Transverse colon (tissue), 3 donors: ENCODE measurements around the gene GSG1.

Source experiments
- POLR2A ChIP-seq: fragments of 450-650 bp; IDR thresholded peaks from one replicate; pipeline ENCODE4 v1.6.1; 2016; ENCODE audit warnings: antibody characterized with exemption, mild to moderate bottlenecking, moderate library complexity
- TF ChIP-seq, protein P1 (sequence below), 5 experiments: fragments of 200-600 bp in 3 of 5; fragments of 450-650 bp in 2 of 5; sonication (generic) in 3 of 5; IDR thresholded peaks; 1 replicate in 2 of 5; 2 replicates in 3 of 5; pipeline ENCODE4 v1.5.1; 2016 to 2017; ENCODE audit warnings: antibody characterized with exemption in 5 of 5, inconsistent platforms in 3 of 5, mild to moderate bottlenecking in 2 of 5, moderate library complexity in 1 of 5

DNA sequence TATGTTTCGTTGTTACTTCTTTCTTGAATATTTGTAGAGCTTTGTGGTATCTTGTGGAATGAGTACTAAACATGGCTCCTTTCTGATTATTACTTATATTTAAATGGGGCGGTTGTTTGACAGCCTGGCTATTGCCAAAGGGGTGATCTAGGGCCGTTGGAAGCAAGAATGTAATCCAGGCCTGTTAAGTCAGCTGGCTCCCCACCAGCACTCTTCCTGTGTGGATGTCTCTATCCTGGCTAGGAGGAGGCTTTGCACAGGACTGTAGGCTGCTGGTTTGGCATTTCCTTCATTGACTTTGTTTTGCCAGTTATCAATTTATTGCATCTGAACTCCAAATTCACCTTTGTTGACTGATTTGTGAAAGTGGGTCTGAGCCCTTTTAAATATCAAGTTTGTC is 53.7 kb downstream of the GSG1 start:
- TF ChIP-seq, protein P1, sequence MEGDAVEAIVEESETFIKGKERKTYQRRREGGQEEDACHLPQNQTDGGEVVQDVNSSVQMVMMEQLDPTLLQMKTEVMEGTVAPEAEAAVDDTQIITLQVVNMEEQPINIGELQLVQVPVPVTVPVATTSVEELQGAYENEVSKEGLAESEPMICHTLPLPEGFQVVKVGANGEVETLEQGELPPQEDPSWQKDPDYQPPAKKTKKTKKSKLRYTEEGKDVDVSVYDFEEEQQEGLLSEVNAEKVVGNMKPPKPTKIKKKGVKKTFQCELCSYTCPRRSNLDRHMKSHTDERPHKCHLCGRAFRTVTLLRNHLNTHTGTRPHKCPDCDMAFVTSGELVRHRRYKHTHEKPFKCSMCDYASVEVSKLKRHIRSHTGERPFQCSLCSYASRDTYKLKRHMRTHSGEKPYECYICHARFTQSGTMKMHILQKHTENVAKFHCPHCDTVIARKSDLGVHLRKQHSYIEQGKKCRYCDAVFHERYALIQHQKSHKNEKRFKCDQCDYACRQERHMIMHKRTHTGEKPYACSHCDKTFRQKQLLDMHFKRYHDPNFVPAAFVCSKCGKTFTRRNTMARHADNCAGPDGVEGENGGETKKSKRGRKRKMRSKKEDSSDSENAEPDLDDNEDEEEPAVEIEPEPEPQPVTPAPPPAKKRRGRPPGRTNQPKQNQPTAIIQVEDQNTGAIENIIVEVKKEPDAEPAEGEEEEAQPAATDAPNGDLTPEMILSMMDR (IDR thresholded peaks at IDR 0.05), result no peak
- no peak for TF ChIP-seq POLR2A
